ENCODE measurements around the gene PRKCH.

The PRKCH gene

GRCh38 chr14:61470261-61470960 lies 149.0 kb downstream of the PRKCH start:
- TF ChIP-seq CTCF (IDR thresholded peaks at IDR 0.05; ENCODE audit: low read depth, low read length, missing control alignments), result peak; percentile 15
- no peak overlapping the region for H3K4me3 ChIP-seq (ENCODE audit: low read depth, low read length)
- DNase-seq (ENCODE audit: low read depth), result no peak

- H3K4me3 ChIP-seq (ENCODE audit: low read depth, low read length), result no peak overlapping the region
- TF ChIP-seq CTCF (IDR thresholded peaks at IDR 0.05; ENCODE audit: low read depth, low read length, missing control alignments), result no peak
- DNase-seq (ENCODE audit: low read depth), result no peak
Measured at GRCh38 chr14:61470961-61471293, 149.5 kb downstream of the PRKCH start.

GRCh38 chr14:61471297-61472005 lies 150.1 kb downstream of the PRKCH start:
- H3K4me3 ChIP-seq (ENCODE audit: low read depth, low read length), result peak overlapping the region; percentile 39
- no peak for TF ChIP-seq CTCF (IDR thresholded peaks at IDR 0.05; ENCODE audit: low read depth, low read length, missing control alignments)
- DNase-seq (ENCODE audit: low read depth), result no peak

GRCh38 chr14:61472011-61472672 lies 150.8 kb downstream of the PRKCH start:
- no peak for TF ChIP-seq CTCF (IDR thresholded peaks at IDR 0.05; ENCODE audit: low read depth, low read length, missing control alignments)
- DNase-seq (ENCODE audit: low read depth), result no peak
- peak overlapping the region; percentile 39 for H3K4me3 ChIP-seq (ENCODE audit: low read depth, low read length)

DNA sequence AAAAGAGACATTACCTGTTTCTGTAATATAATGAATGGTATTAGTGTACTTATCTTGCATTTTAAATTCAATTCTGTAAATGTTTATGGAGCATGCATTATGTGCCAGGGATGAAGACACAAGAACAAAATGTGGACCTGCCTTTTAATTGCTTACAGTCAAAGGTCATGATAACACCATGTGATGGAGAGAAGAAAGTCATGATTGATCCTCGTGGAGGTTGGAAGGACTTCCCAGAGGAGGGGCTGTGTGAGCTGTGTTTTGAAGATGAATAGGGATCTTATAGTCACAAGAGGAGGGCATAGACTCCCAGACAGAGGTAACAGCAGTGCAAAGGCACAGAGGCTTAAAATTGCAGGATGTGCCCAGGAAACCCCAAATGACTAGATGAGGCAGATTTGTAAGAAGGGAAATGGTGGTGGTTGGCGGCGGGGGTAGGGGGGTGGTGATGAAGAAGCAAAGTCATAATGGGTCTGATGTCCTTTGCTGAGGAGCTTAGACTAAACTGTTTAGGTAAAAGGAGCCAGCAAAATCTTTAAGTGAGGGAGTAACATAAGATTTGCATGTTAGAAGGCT lies 151.5 kb downstream of the PRKCH start:
- H3K4me3 ChIP-seq (ENCODE audit: low read depth, low read length), result no peak overlapping the region; the same call in 1 of the 2 replicates
- no peak for TF ChIP-seq CTCF (IDR thresholded peaks at IDR 0.05; ENCODE audit: low read depth, low read length, missing control alignments)
- no peak for DNase-seq (ENCODE audit: low read depth)

DNA sequence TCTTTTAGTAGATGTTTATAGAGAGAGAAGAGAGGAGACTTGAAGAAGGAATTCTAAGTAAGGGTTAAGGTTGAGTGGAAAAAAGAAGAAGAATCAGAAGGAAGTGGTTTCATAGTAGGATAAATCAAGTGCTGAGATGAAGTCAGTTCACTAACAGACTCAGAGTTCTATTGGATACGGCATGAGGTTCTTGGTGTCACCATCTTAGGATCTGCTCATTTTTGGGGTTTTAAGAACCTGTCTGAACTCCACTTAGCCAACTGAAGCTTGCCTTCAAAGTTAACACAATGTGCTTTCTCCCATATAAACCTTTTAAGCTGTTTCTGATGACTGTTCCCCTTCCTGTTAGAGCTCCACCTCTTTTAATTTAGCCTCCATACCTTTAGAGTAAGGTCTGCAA lies 152.6 kb downstream of the PRKCH start:
- TF ChIP-seq CTCF (IDR thresholded peaks at IDR 0.05; ENCODE audit: low read depth, low read length, missing control alignments), result no peak
- no peak for DNase-seq (ENCODE audit: low read depth)
- H3K4me3 ChIP-seq (ENCODE audit: low read depth, low read length), result no peak overlapping the region
